Spleen (tissue), 11 donors: ENCODE results near the gene DHX29. TPM values are rescaled to one million over a fixed set of nuclear protein-coding genes. Genes with fewer than 3 reads are reported as not detected.
"Not testable (repeated sequence)": the region's sequence is repeated elsewhere in the genome, so short reads cannot be mapped to it uniquely, and the experiment has no call there.

Source experiments
- DNase-seq: peaks from one replicate; pipeline ENCODE4 v3.0.0-alpha.2; 2020
- H3K27ac ChIP-seq, 8 donors: fragments of 200-600 bp; sonication (generic) in 7 of 8; 1 replicate in 4 of 8; 2 replicates in 4 of 8; pipeline versions ENCODE4 v1.5.0 to v1.8.0; 2016 to 2021; ENCODE audit warnings: inconsistent platforms in 4 of 8, mild to moderate bottlenecking in 4 of 8, moderate library complexity in 1 of 8
- H3K27me3 ChIP-seq, 7 donors: fragments of 200-600 bp; sonication (generic) in 6 of 7; replicated peaks in 1 of 7; 1 replicate in 4 of 7; 2 replicates in 3 of 7; pipeline versions ENCODE4 v1.5.0 to v1.8.0; 2016 to 2021; ENCODE audit warnings: inconsistent platforms in 3 of 7, mild to moderate bottlenecking in 1 of 7
- H3K36me3 ChIP-seq, 6 donors: fragments of 200-600 bp; sonication (generic) in 5 of 6; 1 replicate in 4 of 6; 2 replicates in 2 of 6; pipeline versions ENCODE4 v1.5.0 to v1.8.0; 2016 to 2021; ENCODE audit warnings: inconsistent platforms in 2 of 6
- H3K4me1 ChIP-seq, 6 donors: fragments of 200-600 bp; sonication (generic) in 5 of 6; 1 replicate in 3 of 6; 2 replicates in 3 of 6; pipeline versions ENCODE4 v1.5.0 to v1.8.0; 2016 to 2021; ENCODE audit warnings: inconsistent platforms in 3 of 6
- H3K4me3 ChIP-seq, 8 donors: fragments of 200-600 bp; sonication (generic) in 7 of 8; 1 replicate in 4 of 8; 2 replicates in 4 of 8; pipeline versions ENCODE4 v1.5.0 to v1.8.0; 2016 to 2021; ENCODE audit warnings: inconsistent platforms in 4 of 8, mild to moderate bottlenecking in 4 of 8, moderate library complexity in 2 of 8
- H3K9me3 ChIP-seq, 8 donors: fragments of 200-600 bp; sonication (generic) in 7 of 8; 1 replicate in 4 of 8; 2 replicates in 4 of 8; pipeline versions ENCODE4 v1.5.0 to v1.8.0; 2016 to 2021; ENCODE audit warnings: inconsistent platforms in 4 of 8
- CTCF ChIP-seq, 11 experiments: fragments of 200-600 bp in 7 of 11; fragments of 450-650 bp in 4 of 11; sonication (generic) in 4 of 11; IDR thresholded peaks in 8 of 11; conservative IDR thresholded peaks in 3 of 11; 1 replicate in 7 of 11; 2 replicates in 4 of 11; pipeline versions ENCODE4 v1.4.0 to v1.8.0; 2016 to 2021; ENCODE audit warnings: antibody characterized with exemption in 11 of 11, inconsistent platforms in 4 of 11, mild to moderate bottlenecking in 1 of 11
- POLR2A ChIP-seq, 3 donors: fragments of 450-650 bp; IDR thresholded peaks; one replicate each; pipeline ENCODE4 v1.5.1; 2017; ENCODE audit warnings: antibody characterized with exemption in 3 of 3, mild to moderate bottlenecking in 1 of 3
- POLR2AphosphoS5 ChIP-seq, 3 donors: sonication (generic); formaldehyde crosslinking; IDR thresholded peaks; one replicate each; pipeline ENCODE4 v1.5.1; 2017; ENCODE audit warnings: antibody characterized with exemption in 3 of 3
- WGBS, 5 donors: extraction: QIAGEN DNeasy Blood & Tissue Kit in 3 of 5; methylation state at CpG; one replicate each; pipeline versions ENCODE4 v1.1.5 to v1.1.7; 2013 to 2018; 5-methylcytosine and 5-hydroxymethylcytosine counted together
- intact Hi-C: fragments of 100-400 bp; cut with DNase I; formaldehyde crosslinking; loops from one replicate; pipeline ENCODE4 v1.15.0; 2023; ENCODE audit warnings: low total_unique reads
- polyA plus RNA-seq, 3 donors: library from polyadenylated mRNA; stranded (reverse); fragments of 200-250 nt; gene quantifications; one replicate each; pipeline ENCODE4 v1.2.1, GENCODE V29; 2013
- total RNA-seq, 7 donors: library from RNA; depleted of rRNA in 3 of 7; stranded (reverse); fragments of >200 nt in 3 of 7; fragmentation: NEBNext Ultra II Directional in 4 of 7; extraction: Animal tissue kit (Norgen Biotek cat#: 25700) in 4 of 7; gene quantifications; one replicate each; pipeline versions ENCODE4 v1.1.0 to v1.2.1, GENCODE V29; 2016 to 2021
- donor health status: healthy with polysubstance abuse.
- donor health status: DM: no; HTN: no; CAD: no; lungs with moderate emphysema.
- donor health status: DM: no; HTN: no; CAD: no.
- donor health status: Bipolar disorder and iron deficiency.
- donor health status: healthy.
- donor health status: DM: no; HTN: no; CAD: no.
- donor health status: DM: yes; HTN: yes; CAD: no.

Gene DHX29
- total and polyA plus RNA-seq, 10 donors = 4.5 to 27.0 (median 17.5) TPM

DNA sequence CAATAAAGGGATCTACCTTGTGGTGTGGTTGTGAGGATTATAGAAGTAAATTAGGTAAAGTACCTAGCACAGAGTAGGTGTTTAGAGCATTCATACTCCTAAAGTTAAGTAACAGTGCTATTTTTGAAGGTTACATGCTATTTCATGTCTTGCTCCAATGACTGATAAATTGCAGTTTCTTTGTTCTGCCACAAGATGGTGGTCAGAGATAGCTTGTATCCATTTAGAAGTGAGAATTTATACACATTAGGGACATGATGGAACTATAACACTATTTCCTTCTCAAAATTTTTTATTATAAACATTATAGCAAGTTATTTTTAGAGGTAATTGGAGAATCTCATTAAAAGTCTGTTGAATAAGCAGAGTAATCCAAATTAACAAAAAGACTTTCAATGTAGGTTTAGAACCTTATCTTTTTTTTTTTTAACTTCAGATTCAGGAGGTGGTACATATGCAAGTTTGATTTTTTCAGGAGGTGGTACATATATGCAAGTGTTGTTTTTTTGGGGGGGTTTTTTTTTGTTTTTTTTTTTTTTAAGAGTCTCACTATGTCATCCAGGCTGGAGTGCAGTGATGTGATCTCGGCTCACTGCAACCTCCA lies 17.4 kb upstream of the DHX29 start:
- Histone ChIP-seq H3K27me3 (no peaks in the 10 kb centered on the region), H3K4me1 (peaks cover 0 to 22% (median 0%) of the 10 kb centered on the region in 6 donors), H3K9me3 (no peaks in the 10 kb centered on the region), H3K27ac (no peak overlapping the region), H3K36me3 (peaks cover 0 to 78% (median 27%) of the 10 kb centered on the region in 6 donors), H3K4me3 (no peak overlapping the region)
- intact Hi-C loops = no loop called here
- TF ChIP-seq POLR2AphosphoS5 (IDR thresholded peaks at IDR 0.05) (no peak), POLR2A (IDR thresholded peaks at IDR 0.05) (no peak), CTCF (IDR thresholded peaks at IDR 0.05 in 8 of 11, conservative IDR thresholded peaks at IDR 0.05 in 3 of 11) (peak in 10 of 11 experiments; percentile 5 to 58 (median 46))
- DNase-seq = no peak
- 88 to 100% (median 100%) methylated on average over 1 of the region's 1 CpG for WGBS, 5 donors

GRCh38 chr5:55324006-55324405 lies 16.5 kb upstream of the DHX29 start:
- Histone ChIP-seq H3K36me3 (peaks cover 0 to 70% (median 22%) of the 10 kb centered on the region in 6 donors), H3K4me3 (no peak overlapping the region), H3K27me3 (no peaks in the 10 kb centered on the region), H3K4me1 (peaks cover 0 to 25% (median 3%) of the 10 kb centered on the region in 6 donors), H3K27ac (no peak overlapping the region), H3K9me3 (no peaks in the 10 kb centered on the region)
- intact Hi-C loops = no loop called here
- no peak for DNase-seq
- TF ChIP-seq POLR2AphosphoS5 (IDR thresholded peaks at IDR 0.05) = no peak
- no peak for TF ChIP-seq POLR2A (IDR thresholded peaks at IDR 0.05)
- TF ChIP-seq CTCF (IDR thresholded peaks at IDR 0.05 in 8 of 11, conservative IDR thresholded peaks at IDR 0.05 in 3 of 11) = no peak

DNA sequence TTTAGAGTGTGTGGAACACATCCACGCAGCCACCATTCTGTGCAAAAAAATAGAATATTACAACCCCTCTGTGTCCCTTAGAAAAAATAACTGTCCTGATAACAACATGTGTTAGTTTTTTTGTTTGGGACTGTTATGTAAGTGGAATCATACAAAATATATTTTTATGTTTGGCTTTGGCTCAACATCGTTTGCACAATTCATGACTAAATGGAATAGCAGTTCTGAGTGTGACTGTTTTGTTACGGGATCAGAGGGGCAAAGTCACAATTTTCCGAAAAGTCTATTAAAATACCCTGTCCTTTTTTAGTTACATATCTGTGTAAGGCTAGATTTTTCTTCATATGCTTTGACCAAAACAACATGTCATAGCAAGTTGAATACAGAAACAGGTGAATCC lies 13.1 kb upstream of the DHX29 start:
- 86 to 91% (median 87%) methylated on average over 4 of the region's 4 CpGs for WGBS, 5 donors
- Histone ChIP-seq H3K36me3 (peaks cover 0 to 36% (median 8%) of the 10 kb centered on the region in 6 donors), H3K27me3 (no peaks in the 10 kb centered on the region), H3K27ac (no peak overlapping the region), H3K9me3 (peaks cover 0 to 5% (median 0%) of the 10 kb centered on the region in 8 donors), H3K4me3 (no peak overlapping the region), H3K4me1 (peaks cover 0 to 37% (median 0%) of the 10 kb centered on the region in 6 donors)
- TF ChIP-seq POLR2A (IDR thresholded peaks at IDR 0.05) (no peak), CTCF (IDR thresholded peaks at IDR 0.05 in 8 of 11, conservative IDR thresholded peaks at IDR 0.05 in 3 of 11) (no peak), POLR2AphosphoS5 (IDR thresholded peaks at IDR 0.05) (no peak)
- DNase-seq = no peak
- intact Hi-C loops = no loop called here

DNA sequence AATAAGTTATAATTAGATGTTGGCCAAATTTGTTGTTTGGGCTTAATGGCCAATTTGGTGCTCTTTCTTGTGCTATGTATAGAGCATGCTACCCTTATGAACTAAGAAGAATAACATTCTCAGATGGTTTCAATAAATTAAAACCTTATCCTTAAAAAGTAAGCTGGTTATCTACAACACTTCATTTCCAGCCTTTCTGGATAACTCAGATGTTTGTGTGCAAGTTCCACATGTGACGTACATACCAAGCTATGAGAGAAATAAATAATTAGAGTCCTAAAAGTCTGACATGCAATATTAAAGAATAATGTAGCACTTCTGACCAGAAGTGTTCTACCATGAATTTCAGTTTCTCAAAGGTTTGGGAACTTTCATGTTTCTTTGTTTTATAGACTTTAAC lies 12.0 kb upstream of the DHX29 start:
- Histone ChIP-seq H3K27me3 (no peaks in the 10 kb centered on the region), H3K27ac (no peak overlapping the region), H3K4me1 (peaks cover 0 to 47% (median 5%) of the 10 kb centered on the region in 6 donors), H3K36me3 (peaks cover 0 to 25% (median 6%) of the 10 kb centered on the region in 6 donors), H3K9me3 (peaks cover 0 to 5% (median 0%) of the 10 kb centered on the region in 8 donors), H3K4me3 (no peak overlapping the region)
- intact Hi-C loops = no loop called here
- TF ChIP-seq CTCF (IDR thresholded peaks at IDR 0.05 in 8 of 11, conservative IDR thresholded peaks at IDR 0.05 in 3 of 11) (no peak), POLR2AphosphoS5 (IDR thresholded peaks at IDR 0.05) (no peak), POLR2A (IDR thresholded peaks at IDR 0.05) (no peak)
- DNase-seq = no peak
- WGBS, 5 donors = 91 to 97% (median 95%) methylated on average over 1 of the region's 1 CpG

GRCh38 chr5:55318237-55318636 lies 10.7 kb upstream of the DHX29 start:
- H3K27ac ChIP-seq, H3K4me3 ChIP-seq, H3K9me3 ChIP-seq, DNase-seq, H3K27me3 ChIP-seq, intact Hi-C loops: not testable (repeated sequence)
- WGBS, 5 donors = 96 to 99% (median 97%) methylated on average over 4 of the region's 4 CpGs
- Histone ChIP-seq H3K36me3 (peaks cover 0 to 14% (median 3%) of the 10 kb centered on the region in 6 donors), H3K4me1 (peaks cover 0 to 56% (median 15%) of the 10 kb centered on the region in 6 donors)
